ENCODE measurements around the gene KIAA0825. TPM values are rescaled to one million over a fixed set of nuclear protein-coding genes. Genes with fewer than 3 reads are reported as not detected.

KIAA0825 gene
- total RNA-seq, 1 experiment from 2014 or later: 1.3 TPM

- TF ChIP-seq ARID4B (CRISPR knock-in tag; IDR thresholded peaks at IDR 0.05; ENCODE audit: borderline replicate concordance): no peak
Measured at GRCh38 chr5:94397508-94397907, 220.9 kb downstream of the KIAA0825 start (continued).

GRCh38 chr5:94396687-94397086 lies 221.7 kb downstream of the KIAA0825 start:
- Mint-ChIP-seq H3K27ac (no peak overlapping the region), H3K9me3 (peaks cover 13% of the 10 kb centered on the region)

DNA sequence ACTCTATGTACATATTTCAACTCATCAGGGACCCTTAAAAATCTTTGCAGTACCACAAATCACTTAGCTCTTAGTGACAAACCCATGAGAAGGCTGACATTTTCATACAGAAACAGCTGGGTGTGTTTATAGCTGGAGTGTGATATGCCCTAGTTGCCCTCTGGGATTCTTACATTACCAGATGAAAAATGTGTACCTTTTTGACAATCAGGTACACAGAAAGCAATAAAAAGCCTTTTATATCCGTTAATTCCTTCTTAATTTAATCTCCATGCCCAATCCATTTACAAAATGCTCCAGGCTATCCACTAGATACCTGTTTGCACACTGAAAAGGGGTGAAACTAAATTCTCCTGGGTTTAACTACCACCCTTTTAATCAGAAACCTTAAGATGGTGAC lies 222.9 kb downstream of the KIAA0825 start:
- no peak for ATAC-seq
- H3K27ac Mint-ChIP-seq: no peak overlapping the region
- TF ChIP-seq GRHL2 (CRISPR knock-in tag; IDR thresholded peaks at IDR 0.05; ENCODE audit: insufficient replicate concordance, severe bottlenecking) (no peak), ZNF219 (CRISPR knock-in tag; IDR thresholded peaks at IDR 0.05; ENCODE audit: borderline replicate concordance) (no peak), JUN (CRISPR knock-in tag; IDR thresholded peaks at IDR 0.05) (no peak), HMGXB4 (CRISPR knock-in tag; IDR thresholded peaks at IDR 0.05) (no peak), EMX1 (CRISPR knock-in tag; IDR thresholded peaks at IDR 0.05) (no peak), NFE2L1 (CRISPR knock-in tag; IDR thresholded peaks at IDR 0.05) (no peak), ETV6 (CRISPR knock-in tag; IDR thresholded peaks at IDR 0.05) (no peak), ZNF532 (CRISPR knock-in tag; IDR thresholded peaks at IDR 0.05; ENCODE audit: borderline replicate concordance) (no peak)
- no peak overlapping the region for H3K4me3 Mint-ChIP-seq
- POLR2A ChIA-PET: no interaction called here
- no peak for DNase-seq (ENCODE audit: low spot score)
- peaks cover 35% of the 10 kb centered on the region for H3K4me1 Mint-ChIP-seq
- H3K9me3 Mint-ChIP-seq: peaks cover 13% of the 10 kb centered on the region
- peaks cover 11% of the 10 kb centered on the region; the same call in 1 of the 2 replicates for H3K36me3 Mint-ChIP-seq
- no peaks in the 10 kb centered on the region for H3K27me3 Mint-ChIP-seq (ENCODE audit: low read depth)
- CTCF ChIA-PET: no interaction called here

More at GRCh38 chr5:94396687-94397086, 221.7 kb downstream of the KIAA0825 start:
- ChIA-PET CTCF (no interaction called here), POLR2A (no interaction called here)
- ATAC-seq: peak; percentile 55; the same call in 1 of the 2 replicates
- Mint-ChIP-seq H3K4me1 (peaks cover 27% of the 10 kb centered on the region), H3K4me3 (no peak overlapping the region), H3K27me3 (ENCODE audit: low read depth) (no peaks in the 10 kb centered on the region), H3K36me3 (peaks cover 11% of the 10 kb centered on the region; the same call in 1 of the 2 replicates)
- no peak for TF ChIP-seq USF1 (CRISPR knock-in tag; IDR thresholded peaks at IDR 0.05)
- no peak for TF ChIP-seq ZBTB21 (CRISPR knock-in tag; IDR thresholded peaks at IDR 0.05; ENCODE audit: borderline replicate concordance)
- TF ChIP-seq SP1 (CRISPR knock-in tag; conservative IDR thresholded peaks at IDR 0.05): no peak
- no peak for TF ChIP-seq RELA (CRISPR knock-in tag; IDR thresholded peaks at IDR 0.05; ENCODE audit: borderline replicate concordance)
- DNase-seq (ENCODE audit: low spot score): no peak
